GM04503 (cell line): ENCODE measurements around the gene SLC4A1AP.

Experiments used
- DNase-seq: peaks from one replicate; pipeline ENCODE4 v3.0.0-alpha.2; 2012; ENCODE audit warnings: low read depth

Gene SLC4A1AP

GRCh38 chr2:27721335-27721734 lies 57.6 kb downstream of the SLC4A1AP start:
- no peak for DNase-seq

- no peak for DNase-seq
Measured at GRCh38 chr2:27721884-27722485, 58.3 kb downstream of the SLC4A1AP start.

- no peak for DNase-seq
Measured at GRCh38 chr2:27723372-27724144, 59.9 kb downstream of the SLC4A1AP start.

GRCh38 chr2:27724191-27724590 lies 60.5 kb downstream of the SLC4A1AP start:
- DNase-seq, result no peak

GRCh38 chr2:27724905-27725701 lies 61.4 kb downstream of the SLC4A1AP start:
- no peak for DNase-seq

- DNase-seq, result no peak
Measured at GRCh38 chr2:27727257-27727656, 63.6 kb downstream of the SLC4A1AP start.

GRCh38 chr2:27728081-27728858 lies 64.6 kb downstream of the SLC4A1AP start:
- DNase-seq, result no peak

GRCh38 chr2:27729198-27729597 lies 65.5 kb downstream of the SLC4A1AP start:
- no peak for DNase-seq

- DNase-seq, result no peak
Measured at GRCh38 chr2:27729614-27730013, 65.9 kb downstream of the SLC4A1AP start.

GRCh38 chr2:27730261-27730662 lies 66.6 kb downstream of the SLC4A1AP start:
- DNase-seq, result no peak

- DNase-seq, result no peak
Measured at GRCh38 chr2:27730980-27731691, 67.4 kb downstream of the SLC4A1AP start.

GRCh38 chr2:27734305-27734704 lies 70.6 kb downstream of the SLC4A1AP start:
- no peak for DNase-seq

- DNase-seq, result no peak
Measured at GRCh38 chr2:27735263-27735904, 71.7 kb downstream of the SLC4A1AP start.

GRCh38 chr2:27736031-27736889 lies 72.6 kb downstream of the SLC4A1AP start:
- no peak for DNase-seq

- DNase-seq, result no peak
Measured at GRCh38 chr2:27736890-27737204, 73.2 kb downstream of the SLC4A1AP start.

- peak; percentile 68 for DNase-seq
Measured at GRCh38 chr2:27737676-27738348, 74.1 kb downstream of the SLC4A1AP start.

GRCh38 chr2:27738349-27739057 lies 74.8 kb downstream of the SLC4A1AP start:
- DNase-seq, result no peak

GRCh38 chr2:27739058-27739373 lies 75.3 kb downstream of the SLC4A1AP start:
- no peak for DNase-seq

- no peak for DNase-seq
Measured at GRCh38 chr2:27741673-27742072, 78.0 kb downstream of the SLC4A1AP start.
